Mucosa of rectum (tissue), 2 donors: ENCODE measurements around the gene PLEKHA6.
A peak's percentile ranks its signal among the peaks of the same experiment; 100 is the strongest.

Source experiments
- H3K27ac ChIP-seq, 2 donors: one replicate each; pipeline ENCODE4 v1.7.0; 2013; ENCODE audit warnings: inconsistent platforms in 2 of 2, low read depth in 2 of 2, low read length in 2 of 2
- H3K27me3 ChIP-seq, 2 donors: one replicate each; pipeline ENCODE4 v1.7.0; 2013; ENCODE audit warnings: low read length in 2 of 2; ENCODE audit not compliant: control insufficient read depth in 2 of 2, insufficient read depth in 2 of 2
- H3K36me3 ChIP-seq, 2 donors: one replicate each; pipeline ENCODE4 v1.7.0; 2013; ENCODE audit warnings: low read length in 2 of 2; ENCODE audit not compliant: control insufficient read depth in 2 of 2, insufficient read depth in 2 of 2
- H3K4me1 ChIP-seq, 2 donors: one replicate each; pipeline ENCODE4 v1.7.0; 2013; ENCODE audit warnings: low read length in 2 of 2, mild to moderate bottlenecking in 1 of 2; ENCODE audit not compliant: control insufficient read depth in 2 of 2, insufficient read depth in 2 of 2
- H3K4me3 ChIP-seq, 2 donors: one replicate each; pipeline ENCODE4 v1.7.0; 2013; ENCODE audit warnings: low read length in 2 of 2
- H3K9ac ChIP-seq, 2 donors: one replicate each; pipeline ENCODE4 v1.7.0; 2013; ENCODE audit warnings: low read length in 2 of 2, low read depth in 1 of 2, mild to moderate bottlenecking in 1 of 2
- H3K9me3 ChIP-seq, 2 donors: one replicate each; pipeline ENCODE4 v1.7.0; 2013; ENCODE audit warnings: low read length in 2 of 2; ENCODE audit not compliant: control insufficient read depth in 2 of 2
- donor health status: healthy.
- donor health status: Normal muscosa, but diverticular disease.

The PLEKHA6 gene

DNA sequence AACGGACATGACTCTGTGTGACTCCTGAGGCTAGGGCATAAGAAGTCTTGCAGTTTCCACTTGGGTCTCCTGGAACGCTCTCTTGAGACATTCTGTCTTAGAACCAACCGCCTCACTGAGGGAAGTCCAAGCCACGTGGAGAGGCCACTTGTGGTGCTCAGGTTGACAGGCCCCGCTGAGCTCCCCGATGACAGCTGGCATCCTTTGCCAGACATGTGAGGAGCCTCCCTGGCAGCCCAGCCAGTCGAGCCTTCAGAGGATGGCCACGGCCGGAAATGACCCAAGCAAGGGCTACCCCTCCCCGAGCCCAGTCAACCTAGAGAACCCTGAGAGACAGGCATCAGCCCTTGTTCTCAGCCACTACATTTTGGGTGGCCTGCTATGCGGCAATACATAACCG, 20.7 kb downstream of the PLEKHA6 start:
- peaks cover 51 to 78% of the 10 kb centered on the region in 2 donors for H3K4me1 ChIP-seq
- no peaks in the 10 kb centered on the region for H3K9me3 ChIP-seq
- no peaks in the 10 kb centered on the region for H3K36me3 ChIP-seq
- H3K27me3 ChIP-seq, result no peaks in the 10 kb centered on the region
- H3K4me3 ChIP-seq, result no peak overlapping the region
- H3K9ac ChIP-seq, result peak overlapping the region in 1 of 2 donors; percentile 49
- peak overlapping the region; percentile 83 to 85 for H3K27ac ChIP-seq

- H3K27ac ChIP-seq, result peak overlapping the region; percentile 83 to 85
- no peaks in the 10 kb centered on the region for H3K9me3 ChIP-seq
- H3K36me3 ChIP-seq, result no peaks in the 10 kb centered on the region
- peak overlapping the region; percentile 17 to 49 for H3K9ac ChIP-seq
- peak overlapping the region in 1 of 2 donors; percentile 55 for H3K4me3 ChIP-seq
- H3K27me3 ChIP-seq, result no peaks in the 10 kb centered on the region
- H3K4me1 ChIP-seq, result peaks cover 57 to 84% of the 10 kb centered on the region in 2 donors
These were observed 21.4 kb downstream of the PLEKHA6 start for GRCh38 chr1:204338360-204338759.

GRCh38 chr1:204337583-204337982, 22.1 kb downstream of the PLEKHA6 start:
- no peaks in the 10 kb centered on the region for H3K9me3 ChIP-seq
- peaks cover 62 to 90% of the 10 kb centered on the region in 2 donors for H3K4me1 ChIP-seq
- peak overlapping the region; percentile 83 to 85 for H3K27ac ChIP-seq
- no peak overlapping the region for H3K4me3 ChIP-seq
- no peaks in the 10 kb centered on the region for H3K36me3 ChIP-seq
- no peak overlapping the region for H3K9ac ChIP-seq
- H3K27me3 ChIP-seq, result no peaks in the 10 kb centered on the region

GRCh38 chr1:204337036-204337429, 22.7 kb downstream of the PLEKHA6 start:
- peak overlapping the region; percentile 83 to 85 for H3K27ac ChIP-seq
- H3K9ac ChIP-seq, result no peak overlapping the region
- no peaks in the 10 kb centered on the region for H3K27me3 ChIP-seq
- no peaks in the 10 kb centered on the region for H3K9me3 ChIP-seq
- no peak overlapping the region for H3K4me3 ChIP-seq
- peaks cover 65 to 90% of the 10 kb centered on the region in 2 donors for H3K4me1 ChIP-seq
- no peaks in the 10 kb centered on the region for H3K36me3 ChIP-seq

GRCh38 chr1:204336421-204337035, 23.2 kb downstream of the PLEKHA6 start:
- no peaks in the 10 kb centered on the region for H3K9me3 ChIP-seq
- no peaks in the 10 kb centered on the region for H3K27me3 ChIP-seq
- H3K27ac ChIP-seq, result peak overlapping the region; percentile 12 to 83
- H3K4me1 ChIP-seq, result peaks cover 67 to 90% of the 10 kb centered on the region in 2 donors
- no peak overlapping the region for H3K4me3 ChIP-seq
- no peak overlapping the region for H3K9ac ChIP-seq
- no peaks in the 10 kb centered on the region for H3K36me3 ChIP-seq

DNA sequence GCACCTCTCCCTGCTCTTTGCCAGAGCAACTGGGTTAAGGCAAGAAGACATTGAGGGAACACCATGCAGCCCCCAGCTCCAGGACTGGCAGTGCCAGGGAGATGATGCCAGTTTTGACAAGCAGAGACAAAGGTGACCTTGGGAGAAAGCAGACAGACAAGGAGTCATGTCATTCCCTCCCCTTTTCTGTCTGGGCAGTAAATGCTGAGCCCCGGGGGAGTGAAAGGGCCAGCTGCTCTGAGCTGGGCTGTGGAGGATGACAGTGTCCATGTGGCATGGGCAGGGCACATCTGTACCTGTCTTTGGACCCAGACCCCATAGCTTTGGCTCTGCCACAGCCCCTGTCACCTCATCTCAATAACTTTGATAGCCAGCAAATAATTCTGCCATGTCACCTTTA, 24.2 kb downstream of the PLEKHA6 start:
- Histone ChIP-seq H3K4me3 (no peak overlapping the region), H3K4me1 (peaks cover 63 to 81% of the 10 kb centered on the region in 2 donors), H3K9ac (peak overlapping the region in 1 of 2 donors; percentile 33), H3K36me3 (no peaks in the 10 kb centered on the region), H3K9me3 (no peaks in the 10 kb centered on the region), H3K27me3 (no peaks in the 10 kb centered on the region), H3K27ac (peak overlapping the region; percentile 35 to 64)

- H3K4me1 ChIP-seq, result peaks cover 58 to 77% of the 10 kb centered on the region in 2 donors
- no peaks in the 10 kb centered on the region for H3K36me3 ChIP-seq
- peak overlapping the region in 1 of 2 donors; percentile 33 for H3K9ac ChIP-seq
- H3K4me3 ChIP-seq, result no peak overlapping the region
- peak overlapping the region; percentile 35 to 64 for H3K27ac ChIP-seq
- no peaks in the 10 kb centered on the region for H3K27me3 ChIP-seq
- H3K9me3 ChIP-seq, result no peaks in the 10 kb centered on the region
These were observed 24.6 kb downstream of the PLEKHA6 start for GRCh38 chr1:204335085-204335484.

- no peaks in the 10 kb centered on the region for H3K36me3 ChIP-seq
- H3K9me3 ChIP-seq, result no peaks in the 10 kb centered on the region
- no peak overlapping the region for H3K9ac ChIP-seq
- H3K4me1 ChIP-seq, result peaks cover 53 to 73% of the 10 kb centered on the region in 2 donors
- H3K27ac ChIP-seq, result no peak overlapping the region
- H3K27me3 ChIP-seq, result no peaks in the 10 kb centered on the region
- H3K4me3 ChIP-seq, result no peak overlapping the region
These were observed 25.3 kb downstream of the PLEKHA6 start for GRCh38 chr1:204334455-204334854.

- H3K4me1 ChIP-seq, result peaks cover 50 to 66% of the 10 kb centered on the region in 2 donors
- H3K4me3 ChIP-seq, result no peak overlapping the region
- H3K9me3 ChIP-seq, result no peaks in the 10 kb centered on the region
- peak overlapping the region; percentile 95 for H3K27ac ChIP-seq
- peaks cover 0 to 4% of the 10 kb centered on the region in 2 donors for H3K36me3 ChIP-seq
- H3K9ac ChIP-seq, result peak overlapping the region; percentile 41 to 90
- no peaks in the 10 kb centered on the region for H3K27me3 ChIP-seq
These were observed 26.3 kb downstream of the PLEKHA6 start for GRCh38 chr1:204333427-204333826.

DNA sequence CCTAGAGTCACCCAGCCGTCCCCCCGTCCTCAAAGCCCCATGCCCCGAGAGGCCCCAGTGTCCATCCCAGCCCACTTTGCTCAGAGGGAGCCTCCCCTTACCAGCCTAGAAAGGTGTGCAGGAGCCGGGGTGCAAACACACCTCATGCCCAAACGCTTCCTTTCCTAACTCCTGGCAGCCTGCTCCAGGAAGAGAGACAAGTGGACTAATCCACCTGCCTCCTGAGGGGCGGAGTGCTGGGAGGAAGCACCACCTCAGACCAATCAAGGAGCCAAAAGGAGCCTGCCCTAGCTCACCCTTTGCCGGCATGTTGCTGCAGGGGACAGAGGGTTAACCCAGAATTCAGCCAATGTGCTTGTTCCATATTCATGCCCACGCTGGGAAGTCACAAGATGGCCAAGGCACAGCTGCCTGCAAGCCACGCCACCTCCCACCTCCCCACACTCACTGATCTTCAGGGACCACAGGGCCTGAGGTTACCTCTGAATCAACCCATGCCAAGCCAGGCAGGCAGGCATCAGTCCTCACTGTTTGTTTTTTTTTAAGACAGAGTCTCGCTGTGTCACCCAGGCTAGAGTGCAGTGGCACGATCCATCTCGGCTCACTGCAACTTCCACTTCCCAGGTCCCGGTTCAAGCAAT, 27.8 kb downstream of the PLEKHA6 start:
- Histone ChIP-seq H3K27me3 (no peaks in the 10 kb centered on the region), H3K36me3 (peaks cover 3 to 9% of the 10 kb centered on the region in 2 donors), H3K4me1 (peaks cover 45 to 57% of the 10 kb centered on the region in 2 donors), H3K4me3 (peak overlapping the region; percentile 76 to 80), H3K9ac (peak overlapping the region; percentile 82 to 90), H3K27ac (peak overlapping the region; percentile 95), H3K9me3 (no peaks in the 10 kb centered on the region)
